ENCODE measurements around the gene RAB40A.

GRCh38 chrX:103535206-103535605 is 15.9 kb upstream of the RAB40A start:
- TF ChIP-seq CTCF (tag by site-specific recombination; IDR thresholded peaks at IDR 0.05): no peak
- no peak for TF ChIP-seq ZNF639 (tag by site-specific recombination; IDR thresholded peaks at IDR 0.05)
- TF ChIP-seq ZNF174 (tag by site-specific recombination; IDR thresholded peaks at IDR 0.05): no peak
